ENCODE measurements around the gene SCNN1A. TPM values are rescaled to one million over a fixed set of nuclear protein-coding genes. Genes with fewer than 3 reads are reported as not detected.

Gene SCNN1A
- total and polyA plus RNA-seq, 5 donors = 0.08 to 0.80 (median 0.36) TPM

GRCh38 chr12:6384499-6385436 is 9.4 kb upstream of the SCNN1A start:
- Histone ChIP-seq H3K27ac (ENCODE audit: low read length) (peak overlapping the region; percentile 66), H3K4me1 (ENCODE audit: control insufficient read depth, insufficient read depth, low read length) (peaks cover 12% of the 10 kb centered on the region), H3K4me3 (ENCODE audit: low read length) (peak overlapping the region; percentile 57), H3K9me3 (ENCODE audit: control insufficient read depth, low read length) (no peaks in the 10 kb centered on the region), H3K27me3 (ENCODE audit: control insufficient read depth, insufficient read depth) (no peaks in the 10 kb centered on the region)
- WGBS = 63% methylated on average over 36 of the region's 36 CpGs
- DNase-seq (peak; percentile 42 to 69 (median 68)), ATAC-seq (peak in 1 of 2 donors; percentile 17)
- intact Hi-C loops (cut with DNase I) = loop anchor here (5.0 to 10.0 kb wide), 3 partner anchors 42 to 50 kb away; partner anchors contain the start of gene TNFRSF1A (in 1 of the 4)

- intact Hi-C loops (cut with DNase I) = loop anchor here (5.0 to 10.0 kb wide), 3 partner anchors 42 to 49 kb away; partner anchors contain the start of gene TNFRSF1A (in 1 of the 4)
- WGBS = 8% methylated on average over 60 of the region's 62 CpGs
Measured at GRCh38 chr12:6383572-6384498, 8.5 kb upstream of the SCNN1A start, which contains the start of gene LTBR. Gene LTBR, plus strand, starts transcription at chr12:6384162. Its CDS starts 197 bp downstream, at chr12:6384359.

GRCh38 chr12:6382982-6383381 is 7.6 kb upstream of the SCNN1A start:
- intact Hi-C loops (cut with DNase I) = loop anchor here (5.0 to 10.0 kb wide), 3 partner anchors 41 to 48 kb away; partner anchors contain the start of gene TNFRSF1A (in 1 of the 4)
- 88% methylated on average over 6 of the region's 6 CpGs for WGBS

More at GRCh38 chr12:6383572-6384498, 8.5 kb upstream of the SCNN1A start, which contains the start of gene LTBR:
- peak; percentile 97 to 98 for ATAC-seq
- no peaks in the 10 kb centered on the region for H3K27me3 ChIP-seq (ENCODE audit: control insufficient read depth, insufficient read depth)
- H3K9me3 ChIP-seq (ENCODE audit: control insufficient read depth, low read length) = no peaks in the 10 kb centered on the region
- DNase-seq = peak; percentile 98 to 99 (median 99)
- H3K27ac ChIP-seq (ENCODE audit: low read length) = peak within 1 kb of the TSS; percentile 90
- H3K4me3 ChIP-seq (ENCODE audit: low read length) = peak within 1 kb of the TSS; percentile 57
- peaks cover 12% of the 10 kb centered on the region for H3K4me1 ChIP-seq (ENCODE audit: control insufficient read depth, insufficient read depth, low read length)

GRCh38 chr12:6382371-6382770 is 7.0 kb upstream of the SCNN1A start:
- no peaks in the 10 kb centered on the region for H3K27me3 ChIP-seq (ENCODE audit: control insufficient read depth, insufficient read depth)
- 90% methylated on average over 7 of the region's 7 CpGs for WGBS
- intact Hi-C loops (cut with DNase I) = loop anchor here (5.0 to 10.0 kb wide), 3 partner anchors 40 to 48 kb away; partner anchors contain the start of gene TNFRSF1A (in 1 of the 4)
- DNase-seq (no peak), ATAC-seq (no peak)
- H3K4me1 ChIP-seq (ENCODE audit: control insufficient read depth, insufficient read depth, low read length) = peaks cover 12% of the 10 kb centered on the region
- no peak overlapping the region for H3K4me3 ChIP-seq (ENCODE audit: low read length)
- no peaks in the 10 kb centered on the region for H3K9me3 ChIP-seq (ENCODE audit: control insufficient read depth, low read length)
- H3K27ac ChIP-seq (ENCODE audit: low read length) = no peak overlapping the region

More at GRCh38 chr12:6382982-6383381, 7.6 kb upstream of the SCNN1A start:
- Histone ChIP-seq H3K27ac (ENCODE audit: low read length) (peak overlapping the region; percentile 90), H3K4me3 (ENCODE audit: low read length) (no peak overlapping the region), H3K27me3 (ENCODE audit: control insufficient read depth, insufficient read depth) (no peaks in the 10 kb centered on the region), H3K4me1 (ENCODE audit: control insufficient read depth, insufficient read depth, low read length) (peaks cover 12% of the 10 kb centered on the region), H3K9me3 (ENCODE audit: control insufficient read depth, low read length) (no peaks in the 10 kb centered on the region)
- ATAC-seq (no peak), DNase-seq (no peak)

- Histone ChIP-seq H3K9me3 (ENCODE audit: control insufficient read depth, low read length) (no peaks in the 10 kb centered on the region), H3K27me3 (ENCODE audit: control insufficient read depth, insufficient read depth) (no peaks in the 10 kb centered on the region), H3K27ac (ENCODE audit: low read length) (no peak overlapping the region), H3K4me1 (ENCODE audit: control insufficient read depth, insufficient read depth, low read length) (peaks cover 12% of the 10 kb centered on the region), H3K4me3 (ENCODE audit: low read length) (no peak overlapping the region)
- ATAC-seq (no peak), DNase-seq (no peak)
- 87% methylated on average over 14 of the region's 14 CpGs for WGBS
- intact Hi-C loops (cut with DNase I) = loop anchor here (5.0 to 10.0 kb wide), 3 partner anchors 38 to 46 kb away; partner anchors contain the start of gene TNFRSF1A (in 1 of the 4)
Measured at GRCh38 chr12:6380141-6381121, 5.1 kb upstream of the SCNN1A start.

DNA sequence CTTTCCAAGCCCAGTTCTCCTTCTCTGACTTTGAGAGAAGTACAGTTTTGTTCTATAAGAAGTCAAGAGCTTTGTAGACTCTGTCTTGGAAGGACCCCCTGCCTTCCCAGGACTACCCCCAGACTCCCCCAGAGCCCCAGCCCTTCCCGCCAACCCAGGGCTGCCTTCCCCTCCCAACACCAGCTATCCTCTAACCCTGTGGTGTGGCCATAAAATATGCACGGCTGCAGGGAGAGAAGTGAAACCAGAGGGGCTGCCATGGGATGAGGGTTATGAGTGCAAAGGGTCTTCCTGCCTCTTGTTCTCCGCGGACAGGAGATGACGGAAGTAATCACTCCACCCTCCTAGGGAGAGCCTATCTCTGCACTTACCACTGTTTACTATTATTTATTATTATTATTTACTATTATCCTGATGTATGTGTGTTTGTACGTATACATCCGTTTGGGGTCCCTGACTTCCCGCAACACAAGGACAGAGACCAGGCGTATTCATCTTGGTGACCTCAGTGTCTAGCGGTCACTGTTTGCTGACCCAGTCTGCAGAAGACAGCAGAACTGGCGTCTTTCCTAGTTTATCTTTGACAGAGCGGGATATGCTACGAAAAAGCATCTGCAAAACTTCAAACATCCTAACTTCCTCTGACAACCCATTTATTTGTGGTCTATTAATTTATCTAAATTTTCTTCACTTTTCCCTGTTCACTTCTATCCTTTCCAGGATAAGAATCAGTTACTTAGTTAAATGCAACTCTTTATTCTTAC is 3.5 kb upstream of the SCNN1A start:
- intact Hi-C loops (cut with DNase I) = no loop called here
- 71% methylated on average over 13 of the region's 13 CpGs for WGBS

GRCh38 chr12:6377667-6377994 is 2.3 kb upstream of the SCNN1A start:
- Histone ChIP-seq H3K4me3 (ENCODE audit: low read length) (no peak overlapping the region), H3K27ac (ENCODE audit: low read length) (no peak overlapping the region), H3K27me3 (ENCODE audit: control insufficient read depth, insufficient read depth) (no peaks in the 10 kb centered on the region), H3K9me3 (ENCODE audit: control insufficient read depth, low read length) (no peaks in the 10 kb centered on the region), H3K4me1 (ENCODE audit: control insufficient read depth, insufficient read depth, low read length) (no peaks in the 10 kb centered on the region)
- ATAC-seq (peak; percentile 40 to 48), DNase-seq (peak in 2 of 3 donors; percentile 69 to 72)
- intact Hi-C loops (cut with DNase I) = no loop called here
- 61% methylated on average over 4 of the region's 4 CpGs for WGBS

More for the DNA sequence above, 3.5 kb upstream of the SCNN1A start:
- H3K27ac ChIP-seq (ENCODE audit: low read length) = no peak overlapping the region
- peaks cover 7% of the 10 kb centered on the region for H3K4me1 ChIP-seq (ENCODE audit: control insufficient read depth, insufficient read depth, low read length)
- ATAC-seq (no peak), DNase-seq (peak in 2 of 3 donors; percentile 16 to 57)
- no peaks in the 10 kb centered on the region for H3K9me3 ChIP-seq (ENCODE audit: control insufficient read depth, low read length)
- no peaks in the 10 kb centered on the region for H3K27me3 ChIP-seq (ENCODE audit: control insufficient read depth, insufficient read depth)
- no peak overlapping the region for H3K4me3 ChIP-seq (ENCODE audit: low read length)

DNA sequence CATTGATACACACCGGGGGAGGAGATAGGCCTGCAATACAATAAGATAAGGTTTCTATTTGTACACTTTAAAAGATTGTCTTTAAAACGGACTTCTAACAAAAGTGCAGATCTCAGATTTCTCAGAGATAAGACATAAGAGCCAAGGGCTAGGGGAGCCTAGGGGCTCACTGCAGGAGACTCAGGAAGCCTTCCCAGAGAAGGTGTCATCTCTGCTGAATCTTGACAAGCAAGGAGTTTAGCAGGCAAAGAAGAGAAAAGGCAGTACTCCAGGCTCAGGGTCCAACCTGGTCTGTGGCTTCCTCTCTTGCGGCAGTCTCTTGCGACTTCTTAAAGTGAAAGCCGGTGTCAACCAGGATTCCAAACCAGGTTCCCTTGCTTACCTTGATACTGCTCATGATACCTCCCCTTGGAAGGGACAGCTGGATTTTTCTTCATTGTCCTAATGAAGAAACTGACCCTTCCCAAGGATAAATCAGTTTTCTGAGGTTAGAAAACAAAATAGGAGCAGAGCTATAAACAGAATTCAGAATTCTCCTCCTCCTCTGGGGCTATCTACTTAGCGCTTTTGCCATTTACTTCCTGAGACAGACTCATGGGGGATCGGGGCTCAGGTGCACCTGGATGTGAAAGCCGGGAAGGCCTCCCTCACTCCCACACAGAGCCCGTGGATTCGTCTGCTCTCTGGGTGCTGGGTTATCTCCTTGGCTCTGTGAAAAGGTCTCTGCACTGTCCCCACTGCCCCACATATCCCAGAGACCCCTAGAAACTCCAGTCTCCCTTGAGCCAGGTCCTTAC is 1.7 kb upstream of the SCNN1A start:
- ATAC-seq (no peak), DNase-seq (no peak)
- Histone ChIP-seq H3K4me3 (ENCODE audit: low read length) (no peak overlapping the region), H3K27ac (ENCODE audit: low read length) (no peak overlapping the region), H3K4me1 (ENCODE audit: control insufficient read depth, insufficient read depth, low read length) (no peaks in the 10 kb centered on the region), H3K27me3 (ENCODE audit: control insufficient read depth, insufficient read depth) (no peaks in the 10 kb centered on the region), H3K9me3 (ENCODE audit: control insufficient read depth, low read length) (no peaks in the 10 kb centered on the region)
- intact Hi-C loops (cut with DNase I) = no loop called here
- WGBS = 67% methylated on average over 10 of the region's 10 CpGs

Measured in right cardiac atrium (tissue), 5 donors.